HG03460 (cell line): Measurements from ENCODE around the gene B3GNT9.

Experiments used
- ATAC-seq: cut with Tn5 transposase; IDR thresholded peaks from one replicate; pipeline ENCODE4 v1.9.1; 2021; ENCODE audit not compliant: unreplicated experiment

Gene B3GNT9, protein sequence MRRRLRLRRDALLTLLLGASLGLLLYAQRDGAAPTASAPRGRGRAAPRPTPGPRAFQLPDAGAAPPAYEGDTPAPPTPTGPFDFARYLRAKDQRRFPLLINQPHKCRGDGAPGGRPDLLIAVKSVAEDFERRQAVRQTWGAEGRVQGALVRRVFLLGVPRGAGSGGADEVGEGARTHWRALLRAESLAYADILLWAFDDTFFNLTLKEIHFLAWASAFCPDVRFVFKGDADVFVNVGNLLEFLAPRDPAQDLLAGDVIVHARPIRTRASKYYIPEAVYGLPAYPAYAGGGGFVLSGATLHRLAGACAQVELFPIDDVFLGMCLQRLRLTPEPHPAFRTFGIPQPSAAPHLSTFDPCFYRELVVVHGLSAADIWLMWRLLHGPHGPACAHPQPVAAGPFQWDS

DNA sequence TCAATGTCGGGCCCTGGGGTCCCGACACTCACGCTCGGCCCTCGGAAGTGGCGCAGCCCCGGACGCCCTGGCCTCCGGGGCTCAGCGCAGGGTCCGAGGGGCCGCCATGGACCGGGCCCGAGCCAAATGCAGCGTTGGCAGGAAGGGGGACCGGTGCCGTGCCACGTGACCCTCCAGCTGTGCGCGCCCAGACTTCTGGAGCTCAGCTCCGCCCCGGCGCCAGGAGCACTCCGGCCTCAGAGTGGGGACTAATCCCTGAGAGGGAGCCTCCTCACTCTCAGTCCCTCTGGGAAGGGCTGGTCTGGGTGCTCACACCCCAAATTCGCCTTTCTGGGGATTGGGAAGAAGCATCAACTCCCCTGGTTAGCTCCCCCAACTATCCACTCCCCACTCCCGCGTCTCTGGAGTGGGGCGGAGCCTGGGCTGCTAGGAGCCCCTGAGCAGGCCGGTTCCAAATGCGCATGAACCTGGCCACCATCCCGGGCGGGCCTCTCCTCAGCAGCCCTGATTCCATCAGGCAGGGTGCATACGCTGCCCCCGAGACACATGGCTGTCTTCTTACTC, at the start of gene B3GNT9:
Gene B3GNT9, minus strand, starts transcription at position 166 of the 564 bp plus-strand sequence. CDS start 513 bp downstream, outside the sequence.
- ATAC-seq = no peak

DNA sequence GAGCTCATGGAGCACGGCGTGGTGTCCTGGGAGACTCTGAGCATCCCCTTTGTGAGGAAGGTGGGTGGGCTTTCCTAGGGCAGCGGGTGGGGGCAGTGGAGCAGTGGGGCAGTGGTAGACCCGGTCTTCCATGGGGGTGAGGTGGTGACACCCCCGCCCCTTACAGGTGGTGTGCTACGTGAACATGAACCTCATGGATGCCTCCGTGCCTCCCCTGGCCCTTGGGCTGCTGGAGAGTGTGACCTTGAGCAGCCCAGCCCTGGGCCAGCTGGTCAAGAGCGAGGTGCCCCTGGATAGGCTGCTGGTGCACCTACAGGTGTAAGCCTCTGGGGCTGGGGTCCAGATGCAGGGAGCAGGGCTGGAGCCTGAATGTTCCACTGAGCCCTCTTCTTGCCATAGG, 49.7 kb upstream of the B3GNT9 start:
- no peak for ATAC-seq

DNA sequence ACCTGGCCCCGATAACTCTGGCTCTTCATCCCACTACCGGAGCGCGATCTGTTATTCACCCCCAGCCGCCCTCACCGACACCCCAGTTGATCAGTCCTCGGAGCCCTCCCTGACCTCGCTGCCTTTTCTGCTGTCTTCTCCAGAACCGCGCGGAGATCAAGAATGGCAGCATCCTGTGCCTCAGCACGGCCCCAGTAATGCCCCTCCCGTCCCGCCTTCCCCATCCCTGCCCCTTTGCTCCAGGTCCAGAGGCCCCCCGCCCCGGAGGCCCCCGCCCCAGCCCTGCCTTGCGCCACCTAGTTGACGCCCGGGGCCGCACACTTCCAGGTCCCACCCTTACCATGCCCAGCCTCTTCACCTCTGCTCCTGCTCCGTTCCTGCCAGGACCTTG, 49.0 kb upstream of the B3GNT9 start:
- ATAC-seq = no peak

DNA sequence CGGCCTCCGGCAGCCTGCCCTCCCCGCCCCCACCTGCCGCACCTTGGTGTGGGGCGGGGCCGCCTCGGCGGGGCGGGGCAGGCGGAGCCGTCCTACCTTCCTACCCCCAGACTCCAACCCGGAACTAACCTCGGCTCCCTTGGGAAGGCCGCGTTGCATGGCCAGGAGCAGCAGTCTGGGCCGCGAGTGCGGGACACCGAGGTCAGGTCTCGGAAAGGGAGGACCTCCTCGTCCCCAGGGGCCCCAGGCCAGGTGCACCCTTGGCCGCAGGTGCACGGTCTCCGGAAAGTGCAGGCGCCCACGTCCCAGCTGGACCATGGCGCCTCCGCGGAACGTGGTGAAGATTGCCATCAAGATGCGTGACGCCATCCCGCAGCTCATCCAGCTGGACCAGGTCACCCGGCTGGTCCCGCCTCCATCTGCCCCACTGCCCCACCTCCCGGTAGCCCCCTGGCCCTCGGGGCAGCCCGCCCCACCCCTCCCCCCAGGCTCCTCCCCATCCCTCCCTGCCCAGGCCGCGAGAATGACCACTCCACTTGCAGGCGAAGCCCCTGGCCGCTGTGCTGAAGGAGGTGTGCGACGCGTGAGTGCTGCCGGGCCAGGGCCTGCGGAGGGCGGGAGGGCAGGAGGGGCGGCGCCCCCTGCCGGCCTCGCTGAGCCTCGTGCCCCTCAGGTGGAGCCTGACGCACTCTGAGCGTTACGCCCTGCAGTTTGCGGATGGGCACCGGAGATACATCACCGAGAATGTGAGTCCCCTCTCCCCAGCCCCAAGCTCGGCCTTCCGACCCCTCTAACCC, 48.4 kb upstream of the B3GNT9 start, which contains the start of gene ELMO3:
Gene ELMO3, plus strand, starts transcription at position 121 of the 797 bp plus-strand sequence. Its CDS starts 196 bp downstream, at position 317.
- ATAC-seq = no peak

DNA sequence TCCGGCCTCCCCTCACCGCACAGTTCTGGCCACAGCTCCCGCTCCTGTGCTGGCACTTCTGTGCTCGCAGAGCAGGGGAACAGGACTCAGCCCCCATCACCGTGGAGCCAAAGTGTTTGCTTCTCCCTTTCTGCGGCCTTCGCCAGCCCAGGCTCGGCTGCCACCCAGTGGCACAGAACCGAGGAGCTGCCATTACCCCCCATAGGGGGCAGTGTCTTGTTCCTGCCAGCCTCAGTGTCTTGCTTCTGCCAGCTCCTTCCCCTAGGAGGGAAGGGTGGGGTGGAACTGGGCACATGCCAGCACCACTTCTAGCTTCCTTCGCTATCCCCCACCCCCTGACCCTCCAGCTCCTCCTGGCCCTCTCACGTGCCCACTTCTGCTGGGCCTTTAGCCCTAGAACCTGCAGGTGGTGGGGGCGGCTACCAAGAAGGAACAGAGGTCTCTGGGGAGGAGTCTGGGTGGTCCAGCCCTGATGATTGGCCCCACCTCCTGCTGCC, 47.5 kb upstream of the B3GNT9 start:
- no peak for ATAC-seq

DNA sequence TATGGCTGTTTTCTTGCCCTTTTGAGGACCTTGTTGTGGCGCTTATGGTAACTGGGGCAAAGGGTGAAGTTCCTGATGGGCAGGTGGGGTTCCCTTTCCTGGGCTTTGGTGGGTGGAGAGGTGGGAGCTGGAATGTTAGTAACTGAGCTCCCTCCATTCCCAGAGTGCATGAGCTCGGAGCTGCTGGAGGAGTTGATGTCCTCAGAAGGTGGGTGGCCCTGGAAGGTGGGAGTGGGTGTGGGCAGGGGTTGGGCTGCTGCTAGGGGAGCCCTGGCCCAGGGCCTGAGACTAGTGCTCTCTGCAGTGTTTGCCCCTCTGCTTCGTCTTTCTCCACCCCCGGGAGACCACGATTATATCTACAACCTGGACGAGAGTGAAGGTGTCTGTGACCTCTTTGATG, 46.9 kb upstream of the B3GNT9 start:
- no peak for ATAC-seq

DNA sequence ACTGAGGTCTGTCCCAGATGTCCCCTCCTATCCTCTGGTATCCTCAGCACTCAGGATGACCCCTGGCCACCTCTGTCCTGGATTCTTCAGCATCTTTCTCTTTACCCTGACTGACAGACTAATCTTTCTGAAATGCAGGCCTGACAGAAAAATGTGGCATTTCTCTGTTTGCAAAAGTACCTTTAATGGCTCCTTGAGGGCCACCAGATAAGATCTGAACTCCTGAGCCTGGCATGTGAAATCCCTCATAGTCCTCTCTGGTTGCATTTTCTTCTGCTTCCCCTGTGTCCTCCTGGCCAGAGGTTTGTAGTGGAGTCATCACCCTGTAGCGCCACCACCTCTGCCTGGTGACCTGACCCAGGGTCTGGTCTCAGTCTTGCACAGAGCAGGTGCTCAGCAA, 46.1 kb upstream of the B3GNT9 start:
- no peak for ATAC-seq

DNA sequence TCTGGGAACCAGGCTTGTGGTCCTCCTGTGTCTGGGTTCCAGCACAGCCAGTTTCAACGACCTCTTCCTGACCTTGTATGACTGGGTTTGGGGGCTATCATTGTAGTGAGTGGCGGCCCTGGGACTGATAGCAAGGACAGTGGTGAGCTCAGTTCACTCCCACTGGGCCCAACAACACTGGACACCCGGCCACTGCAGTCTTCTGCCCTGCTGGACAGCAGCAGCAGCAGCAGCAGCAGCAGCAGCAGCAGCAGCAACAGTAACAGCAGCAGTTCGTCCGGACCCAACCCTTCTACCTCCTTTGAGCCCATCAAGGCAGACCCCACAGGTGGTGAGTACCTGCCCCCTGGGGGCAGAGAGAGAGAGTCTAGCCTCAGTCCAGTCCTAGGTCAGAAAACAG, 44.9 kb upstream of the B3GNT9 start:
- no peak for ATAC-seq

DNA sequence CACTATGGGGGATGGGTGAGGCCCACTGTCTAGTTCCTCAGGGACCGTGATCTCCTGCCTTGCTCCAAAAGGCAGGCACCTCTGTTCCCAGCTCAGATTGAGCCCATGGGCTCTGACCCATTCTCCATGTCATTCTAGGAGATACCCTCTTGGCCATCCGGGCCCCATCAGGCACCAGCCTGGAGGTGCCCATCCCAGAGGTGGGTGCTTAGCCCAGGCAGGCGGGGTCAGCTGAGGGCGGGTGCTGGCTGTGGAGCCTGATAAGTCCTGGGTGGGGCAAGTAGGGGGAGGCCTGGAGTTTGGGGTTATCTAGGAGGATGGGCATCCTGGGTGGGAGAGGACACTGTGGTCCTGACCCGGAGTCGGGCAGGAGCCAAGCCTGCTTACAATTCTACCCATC, 43.5 kb upstream of the B3GNT9 start:
- ATAC-seq = no peak

DNA sequence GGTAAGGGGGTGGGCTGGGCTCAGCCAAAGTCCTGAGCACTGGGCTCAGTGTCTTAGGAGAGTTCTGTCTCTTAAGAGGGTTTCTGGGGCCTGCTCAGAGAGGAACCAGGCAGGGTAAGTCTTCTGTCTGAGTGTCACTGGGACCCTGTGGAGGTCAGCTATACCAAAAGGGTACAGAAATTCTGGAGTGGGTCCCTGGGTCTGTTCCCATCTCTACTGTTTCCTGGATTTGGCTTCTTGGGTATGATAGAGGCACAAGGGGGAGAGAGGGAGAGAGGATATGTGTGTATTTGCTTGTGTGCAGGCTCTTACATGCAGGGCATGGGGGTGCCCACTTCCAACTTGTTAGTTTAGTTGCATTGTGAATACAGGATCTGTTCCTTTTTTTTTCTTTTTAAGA, 42.7 kb upstream of the B3GNT9 start:
- ATAC-seq = no peak

DNA sequence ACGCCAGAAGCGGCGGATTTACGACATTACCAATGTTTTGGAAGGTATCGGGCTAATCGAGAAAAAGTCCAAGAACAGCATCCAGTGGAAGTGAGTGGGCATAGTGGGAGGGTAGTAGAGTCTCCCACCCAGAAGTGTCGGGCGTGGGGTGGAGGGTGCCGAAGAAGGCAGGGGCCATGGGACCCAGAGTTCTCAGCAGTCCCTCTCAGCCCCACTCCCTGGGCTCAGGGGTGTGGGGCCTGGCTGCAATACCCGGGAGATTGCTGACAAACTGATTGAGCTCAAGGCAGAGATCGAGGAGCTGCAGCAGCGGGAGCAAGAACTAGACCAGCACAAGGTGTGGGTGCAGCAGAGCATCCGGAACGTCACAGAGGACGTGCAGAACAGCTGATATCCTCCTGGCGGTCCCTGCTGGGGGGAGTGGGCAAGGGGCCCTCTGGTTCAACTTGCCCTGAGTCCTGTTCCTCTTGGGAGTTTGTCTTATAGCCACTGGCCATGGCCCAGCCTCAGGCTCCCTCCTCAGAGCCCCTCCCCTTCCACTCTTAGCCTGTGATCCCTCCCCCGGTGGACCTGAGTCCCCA, 42.1 kb upstream of the B3GNT9 start:
- ATAC-seq = no peak

DNA sequence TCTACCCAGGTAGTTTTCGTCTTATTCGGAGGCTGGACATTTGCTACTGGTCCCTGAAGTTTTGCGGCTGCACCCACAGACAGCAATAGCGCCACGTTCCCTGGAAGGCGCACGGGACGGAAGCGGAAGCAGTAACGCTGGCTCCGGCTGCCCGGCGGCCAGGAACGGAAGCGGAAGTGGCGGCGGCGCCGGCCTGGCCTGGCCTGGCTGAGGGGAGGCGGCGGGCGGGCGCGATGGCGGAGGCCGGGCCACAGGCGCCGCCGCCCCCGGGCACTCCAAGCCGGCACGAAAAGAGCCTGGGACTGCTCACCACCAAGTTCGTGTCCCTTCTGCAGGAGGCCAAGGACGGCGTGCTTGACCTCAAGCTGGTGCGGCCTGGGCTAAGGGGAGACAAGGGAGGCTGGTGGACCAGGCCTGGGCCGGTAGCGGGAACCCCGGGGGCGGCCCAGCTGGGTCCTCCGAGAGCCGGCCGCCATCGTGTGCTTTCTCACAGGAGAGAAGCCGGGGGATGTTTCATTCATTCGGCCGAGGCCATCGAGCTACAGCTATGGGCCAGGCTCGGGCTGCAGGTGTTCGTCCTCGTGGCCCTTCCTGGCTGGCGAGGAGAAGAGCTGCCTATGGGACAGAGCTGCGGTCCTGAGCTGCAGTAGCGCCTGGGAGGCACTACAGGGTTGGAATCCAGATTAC, 41.3 kb upstream of the B3GNT9 start, which contains the start of gene E2F4:
Gene E2F4, plus strand, starts transcription at position 161 of the 687 bp plus-strand sequence. Its CDS starts 73 bp downstream, at position 234.
- peak; percentile 87 for ATAC-seq

DNA sequence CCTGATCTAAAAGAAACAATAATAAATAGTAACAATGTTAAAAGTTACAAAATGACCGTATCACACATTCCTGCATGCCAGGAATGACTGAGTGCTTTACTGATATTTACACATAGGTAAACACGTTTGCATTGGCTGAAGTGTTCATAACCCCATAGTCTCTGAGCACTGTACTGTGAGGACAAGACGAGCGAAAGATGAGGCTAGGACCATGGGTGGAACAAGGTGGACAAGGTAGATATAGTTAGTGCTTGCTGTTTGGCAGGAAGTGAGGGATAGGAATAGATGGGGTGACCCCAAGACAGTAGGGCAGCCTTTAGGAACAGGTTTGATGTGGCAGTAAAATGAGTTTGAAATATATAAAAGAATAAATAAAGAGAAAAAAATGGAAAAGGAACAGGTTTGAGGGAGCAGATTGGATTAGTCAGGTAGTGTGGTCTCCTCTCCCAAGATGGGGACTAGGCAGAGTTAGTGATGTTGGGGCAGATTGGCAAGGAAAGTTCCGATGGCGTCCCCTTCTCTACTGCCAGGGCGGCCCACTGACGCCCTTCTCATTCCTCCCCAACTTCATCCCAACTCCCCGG, 40.7 kb upstream of the B3GNT9 start:
- ATAC-seq = no peak

DNA sequence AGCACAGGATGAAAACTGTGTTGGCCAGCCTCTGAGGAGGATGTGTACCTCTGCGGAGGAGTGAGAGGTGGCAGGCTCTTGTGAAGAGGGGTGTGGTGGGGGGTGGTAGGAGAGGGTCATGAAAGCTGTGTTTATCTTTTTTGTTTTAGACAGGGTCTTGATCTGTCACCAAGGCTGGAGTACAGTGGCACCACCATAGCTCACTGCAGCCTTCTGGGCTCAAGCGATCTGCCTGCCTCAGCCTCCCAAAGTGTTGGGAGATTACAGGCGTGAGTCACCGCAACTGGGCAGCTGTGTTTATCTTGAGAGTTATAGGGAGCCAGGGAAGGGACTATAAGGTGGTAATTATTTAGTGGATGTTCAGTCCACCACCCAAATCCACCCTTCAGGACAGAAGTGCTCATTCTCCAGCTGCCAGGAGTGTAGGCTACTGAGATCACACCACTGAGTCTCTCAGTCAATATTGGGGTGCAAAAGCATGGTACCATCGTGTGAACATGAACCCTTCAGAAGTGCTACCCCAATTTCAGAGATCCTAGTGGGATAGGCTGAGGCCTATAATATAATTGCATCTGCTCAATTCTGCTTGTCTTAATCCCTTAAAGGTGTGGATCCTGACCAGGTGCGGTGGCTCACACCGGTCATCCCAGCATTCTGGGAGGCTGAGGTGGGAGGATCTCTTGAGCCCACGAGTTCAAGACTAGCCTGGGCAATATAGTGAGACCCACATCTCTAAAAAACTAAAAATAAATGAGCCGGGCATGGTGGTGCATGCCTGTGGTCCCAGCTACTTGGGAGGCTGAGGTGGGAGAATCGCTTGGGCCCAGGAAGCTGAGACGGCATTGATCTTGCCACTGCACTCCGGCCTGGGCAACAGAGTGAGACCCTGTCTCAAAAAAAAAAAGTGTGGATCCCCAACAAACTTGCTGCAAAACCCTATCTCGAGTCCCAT, 39.9 kb upstream of the B3GNT9 start:
- no peak for ATAC-seq

DNA sequence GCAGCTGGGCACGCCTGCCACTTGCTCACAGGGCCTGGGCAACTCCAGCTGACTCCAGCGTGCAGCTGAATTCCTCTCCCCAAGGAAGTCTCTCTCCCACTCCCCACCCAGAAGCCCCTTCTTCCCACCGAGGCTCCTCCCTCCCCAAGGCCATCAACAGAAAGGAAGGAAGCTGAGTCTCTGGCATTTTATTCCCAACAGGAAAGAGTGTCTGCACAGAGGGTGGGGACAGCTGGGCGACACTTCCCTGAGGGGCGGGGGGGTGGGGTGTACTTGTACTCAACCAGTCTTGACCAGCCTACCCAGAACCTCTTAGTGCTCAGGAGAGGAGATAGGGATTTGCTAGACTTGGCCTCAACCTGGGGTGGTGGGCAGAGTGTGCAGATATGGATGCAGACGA, 39.2 kb upstream of the B3GNT9 start, which contains the start of gene EXOC3L1:
Gene EXOC3L1, minus strand, starts transcription at position 96 of the 400 bp plus-strand sequence. CDS start 460 bp downstream, outside the sequence.
- ATAC-seq = no peak

DNA sequence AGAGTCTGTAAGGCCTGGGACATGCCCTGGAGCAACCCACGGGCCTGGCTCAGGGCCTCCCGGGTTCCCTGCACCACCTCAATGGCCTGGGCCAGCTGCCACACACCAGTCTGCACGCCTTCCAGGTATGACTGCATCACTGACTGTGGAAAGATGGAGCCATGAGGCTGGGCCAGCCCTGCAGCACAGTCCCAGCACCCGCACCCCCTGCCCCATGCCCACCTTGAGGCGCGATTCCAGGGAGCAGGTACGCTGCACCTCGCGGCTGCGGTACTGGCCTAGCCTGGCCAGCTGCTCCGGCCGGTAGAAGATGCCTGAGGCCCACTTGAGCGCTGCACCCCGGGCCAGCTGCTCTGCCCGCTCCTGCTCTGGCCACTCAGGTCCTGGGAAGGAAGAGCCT, 38.0 kb upstream of the B3GNT9 start:
- ATAC-seq = no peak

DNA sequence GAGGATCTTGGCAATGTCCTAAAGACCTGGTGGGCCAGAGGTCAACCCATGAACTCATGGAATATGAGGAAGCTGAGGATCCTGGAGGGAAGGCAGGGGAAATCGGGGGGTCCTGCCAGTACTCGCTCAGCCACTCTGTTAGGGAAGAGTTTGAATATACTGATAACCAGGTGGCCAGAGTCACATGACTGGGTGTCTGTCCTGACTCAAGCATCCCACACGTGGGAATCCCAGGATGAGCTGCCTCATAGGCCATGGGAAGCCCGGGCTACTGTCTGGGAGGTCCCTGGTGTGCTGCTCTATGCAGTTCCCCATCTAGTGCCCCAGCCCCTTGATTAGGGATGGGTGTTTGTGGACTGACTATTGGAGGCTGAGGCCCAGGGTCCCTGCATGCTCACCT, 37.5 kb upstream of the B3GNT9 start:
- no peak for ATAC-seq

DNA sequence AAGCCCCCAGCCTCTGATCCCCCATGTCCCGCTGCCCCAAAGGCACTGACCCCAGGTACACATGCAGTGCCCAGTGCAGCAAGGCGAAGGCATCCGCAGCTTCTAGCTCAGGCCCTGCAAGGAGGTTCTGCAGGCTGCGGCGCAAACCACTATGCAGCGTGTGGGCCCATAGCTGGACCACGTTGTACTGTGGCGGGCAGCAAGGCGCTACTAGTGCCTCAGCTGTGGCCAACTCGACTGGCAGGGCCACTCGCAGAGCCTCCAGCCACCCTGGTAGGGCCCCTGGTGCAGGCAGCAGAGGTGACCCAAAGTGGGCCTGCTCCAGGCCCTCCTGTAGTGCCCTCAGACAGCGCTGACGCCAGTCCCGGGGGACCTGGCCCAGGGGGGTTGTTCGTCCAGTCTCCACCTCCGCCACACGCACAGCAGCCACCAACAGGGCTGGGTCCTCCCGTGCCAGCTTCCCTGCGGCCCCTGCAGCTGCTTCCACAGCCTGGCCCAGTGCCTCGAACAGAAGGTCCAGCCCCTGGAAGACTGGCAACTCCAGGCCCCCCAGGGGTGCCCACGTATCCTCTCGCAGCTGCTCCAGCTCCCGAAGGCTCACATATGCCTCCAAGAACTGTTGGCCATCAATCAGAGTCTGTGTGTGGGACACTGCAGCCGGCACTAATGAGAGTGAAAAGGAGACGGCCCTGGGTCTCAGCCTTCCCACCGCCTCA, 36.5 kb upstream of the B3GNT9 start:
- ATAC-seq = no peak
